ENCODE measurements around the gene AFDN. TPM values are rescaled to one million over a fixed set of nuclear protein-coding genes. Genes with fewer than 3 reads are reported as not detected.
A peak's percentile ranks its signal among the peaks of the same experiment; 100 is the strongest.

The AFDN gene
- total RNA-seq, 2 donors from 2014 or later, result 13.5 to 15.4 TPM

DNA sequence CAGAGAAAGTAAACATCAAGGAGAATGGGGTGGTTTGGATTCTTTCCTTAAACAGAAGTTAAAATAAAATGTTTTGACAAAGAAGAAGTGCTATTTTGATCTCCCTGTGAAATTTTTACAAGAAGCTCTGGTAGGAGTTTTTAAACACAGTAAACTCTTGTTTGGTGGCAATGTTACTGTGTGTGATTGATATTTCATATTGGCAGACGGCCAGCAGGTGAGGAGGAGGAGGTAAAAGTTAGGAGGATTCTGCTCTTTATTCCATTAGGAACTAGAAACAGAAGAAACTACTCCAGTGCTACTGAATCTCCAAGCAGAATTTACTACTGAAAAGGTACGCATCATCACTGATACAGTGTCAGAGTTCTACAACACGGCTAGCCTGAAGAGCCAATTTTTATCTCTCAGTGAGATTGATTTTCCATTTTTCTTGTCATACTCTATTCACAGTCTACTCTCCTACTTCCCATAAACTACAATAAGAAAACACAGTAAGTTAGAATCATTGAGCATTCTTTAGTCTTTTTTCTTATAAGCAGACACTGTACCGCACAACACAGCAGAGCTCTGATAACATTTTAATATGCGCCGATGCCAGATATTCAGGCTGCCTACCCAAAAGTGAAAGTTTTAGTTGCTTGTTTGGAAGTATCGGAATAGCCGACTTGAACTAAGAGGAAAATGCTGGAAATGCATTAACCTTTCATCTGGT lies 21.2 kb upstream of the AFDN start:
- H3K36me3 Mint-ChIP-seq, result no peaks in the 10 kb centered on the region
- ATAC-seq (no peak), DNase-seq (ENCODE audit: low spot score in 2 of 2) (no peak)
- no peak overlapping the region for H3K27ac Mint-ChIP-seq
- H3K9me3 Mint-ChIP-seq, result no peaks in the 10 kb centered on the region

DNA sequence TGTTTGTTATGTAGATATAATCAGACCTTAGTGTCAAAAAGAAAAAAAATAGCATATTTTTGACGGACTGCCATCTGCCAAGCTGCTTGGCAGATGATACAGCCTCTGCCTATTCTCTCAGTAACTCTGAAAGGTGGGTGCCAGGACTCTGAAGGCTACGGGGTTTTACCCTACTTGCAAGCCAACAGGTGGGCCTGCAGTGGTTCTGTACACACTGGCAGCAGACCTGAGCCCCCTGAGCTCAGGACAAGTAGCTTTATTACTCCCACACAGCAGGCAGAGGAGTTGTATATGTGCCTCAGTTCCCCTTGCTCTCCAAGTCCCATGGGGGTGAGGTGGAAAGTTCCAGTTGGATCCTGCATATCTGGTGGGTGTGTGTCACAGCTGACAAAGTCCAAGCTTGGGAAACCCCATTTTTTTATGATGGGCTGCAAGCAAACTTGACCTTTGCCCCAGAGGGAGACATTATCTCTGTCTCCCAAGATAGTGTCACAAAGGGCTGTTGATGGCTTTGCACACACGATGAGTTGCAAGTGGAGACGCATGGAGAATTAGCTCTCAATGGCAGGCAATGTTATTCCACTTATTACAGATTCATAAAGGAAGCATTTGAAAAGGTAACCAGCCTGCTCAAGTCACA lies 20.5 kb upstream of the AFDN start:
- DNase-seq (ENCODE audit: low spot score in 2 of 2) (no peak), ATAC-seq (no peak)
- Mint-ChIP-seq H3K36me3 (no peaks in the 10 kb centered on the region), H3K27ac (no peak overlapping the region), H3K9me3 (no peaks in the 10 kb centered on the region)

DNA sequence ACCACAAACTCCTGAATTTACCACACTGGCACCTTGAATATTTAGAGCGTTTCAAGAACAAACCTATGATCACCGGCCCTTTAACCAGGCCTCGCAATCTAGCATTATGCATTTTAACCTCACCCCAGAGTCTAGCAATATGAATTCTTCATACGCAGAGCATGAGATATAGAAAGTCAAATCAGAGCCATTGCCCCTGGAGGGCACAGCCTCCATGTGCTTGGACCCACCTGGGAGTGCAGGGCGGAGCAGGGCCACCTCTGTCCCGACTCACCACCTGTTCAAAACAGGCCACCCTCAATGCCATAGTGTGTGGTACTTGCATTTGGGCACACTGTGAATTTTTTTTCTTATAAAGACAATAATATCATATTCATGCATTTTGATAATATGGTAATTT lies 19.5 kb upstream of the AFDN start:
- no peaks in the 10 kb centered on the region for H3K36me3 Mint-ChIP-seq
- no peaks in the 10 kb centered on the region for H3K9me3 Mint-ChIP-seq
- DNase-seq (ENCODE audit: low spot score in 2 of 2) (no peak), ATAC-seq (no peak)
- no peak overlapping the region for H3K27ac Mint-ChIP-seq

DNA sequence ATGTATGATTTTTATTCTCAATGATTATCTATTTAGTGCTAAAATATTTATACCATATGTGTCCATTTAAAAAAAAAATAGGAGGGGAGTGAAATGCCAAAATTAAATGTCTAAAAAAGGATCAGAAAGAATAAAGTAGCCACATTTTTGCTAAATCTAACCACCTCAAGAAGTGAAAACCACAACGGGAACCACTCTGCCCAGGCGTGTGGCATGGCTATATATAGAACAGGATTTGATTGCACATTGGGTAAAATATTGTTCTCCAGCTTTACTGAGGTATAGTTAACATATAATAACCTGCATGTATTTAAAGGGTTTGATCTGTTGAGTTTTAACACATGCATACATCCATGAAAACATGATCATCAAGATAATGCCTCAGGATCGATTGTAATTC lies 19.0 kb upstream of the AFDN start:
- DNase-seq (ENCODE audit: low spot score in 2 of 2) (no peak), ATAC-seq (no peak)
- no peak overlapping the region for H3K27ac Mint-ChIP-seq
- H3K36me3 Mint-ChIP-seq, result no peaks in the 10 kb centered on the region
- no peaks in the 10 kb centered on the region for H3K9me3 Mint-ChIP-seq

DNA sequence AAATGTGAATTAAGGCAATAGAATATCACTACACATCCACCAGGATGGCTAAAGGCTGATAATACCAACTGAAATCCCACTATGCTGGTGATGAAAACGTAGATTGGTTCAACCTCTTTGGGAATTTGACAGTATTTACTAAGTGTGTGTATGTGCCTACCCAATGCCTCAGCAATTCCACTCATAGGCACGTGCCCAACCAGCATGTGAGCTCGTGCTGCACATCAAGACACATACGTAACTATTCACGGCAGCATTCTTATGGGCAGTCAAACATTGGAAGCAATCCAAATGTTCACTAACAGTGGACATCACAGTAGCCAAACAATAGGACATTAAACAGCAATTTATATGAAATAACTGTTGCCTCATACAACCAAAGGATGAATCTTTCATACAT lies 15.7 kb upstream of the AFDN start:
- H3K9me3 Mint-ChIP-seq, result no peaks in the 10 kb centered on the region
- no peak for ATAC-seq
- no peak overlapping the region for H3K27ac Mint-ChIP-seq
- H3K36me3 Mint-ChIP-seq, result no peaks in the 10 kb centered on the region
- DNase-seq (ENCODE audit: low spot score in 2 of 2), result no peak

DNA sequence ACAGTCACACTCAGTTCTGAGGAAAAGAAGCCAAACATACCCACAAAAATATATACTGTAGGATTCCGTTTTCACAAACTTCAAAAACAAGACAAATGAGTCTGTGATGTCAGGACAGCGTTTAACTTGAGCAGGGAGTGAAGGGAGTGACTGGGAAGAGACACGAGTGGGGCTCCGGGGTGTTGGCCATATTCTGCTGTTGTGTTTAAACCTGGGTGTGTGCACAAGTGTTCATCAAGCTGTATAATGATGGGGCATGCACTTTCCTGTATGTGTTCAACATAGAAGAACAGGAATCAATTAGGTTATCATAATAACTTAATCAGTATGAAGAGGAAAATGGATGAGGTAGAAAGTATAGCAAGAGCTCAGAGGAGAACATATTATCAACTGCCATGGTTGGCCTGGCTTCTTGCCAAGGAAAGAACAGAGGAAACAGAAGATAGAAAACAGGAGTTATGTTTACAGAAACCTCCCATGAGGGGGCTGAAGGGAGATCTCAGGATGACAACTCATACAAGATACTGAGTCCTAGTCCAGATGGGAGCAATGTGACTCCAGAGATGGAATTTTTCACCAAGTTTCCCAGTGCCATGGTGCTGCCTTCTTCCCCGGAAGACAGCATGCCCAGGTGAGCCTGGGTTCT lies 15.1 kb upstream of the AFDN start:
- ATAC-seq (no peak), DNase-seq (ENCODE audit: low spot score in 2 of 2) (no peak)
- Mint-ChIP-seq H3K27ac (no peak overlapping the region), H3K36me3 (no peaks in the 10 kb centered on the region), H3K9me3 (no peaks in the 10 kb centered on the region)

DNA sequence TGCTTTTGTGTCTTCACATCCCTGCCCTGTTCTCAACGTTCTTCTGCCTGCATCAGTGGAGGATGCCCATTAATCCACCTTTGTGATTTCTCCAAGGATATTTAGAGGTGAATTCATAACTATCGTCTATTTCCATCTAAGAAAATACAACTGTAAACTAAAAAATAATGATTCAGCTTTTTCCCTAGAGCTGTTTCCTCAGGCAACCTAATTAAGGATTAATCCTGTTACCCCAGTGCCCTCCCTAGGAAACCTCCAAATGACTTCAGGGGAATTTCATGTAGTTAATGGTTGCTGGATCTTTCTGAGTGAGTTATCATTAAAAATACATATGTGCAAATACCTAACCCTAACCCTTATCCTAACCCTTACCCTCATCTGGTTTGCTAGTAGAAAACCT lies 14.6 kb upstream of the AFDN start:
- Mint-ChIP-seq H3K36me3 (no peaks in the 10 kb centered on the region), H3K27ac (no peak overlapping the region), H3K9me3 (no peaks in the 10 kb centered on the region)
- ATAC-seq (no peak), DNase-seq (ENCODE audit: low spot score in 2 of 2) (no peak)

DNA sequence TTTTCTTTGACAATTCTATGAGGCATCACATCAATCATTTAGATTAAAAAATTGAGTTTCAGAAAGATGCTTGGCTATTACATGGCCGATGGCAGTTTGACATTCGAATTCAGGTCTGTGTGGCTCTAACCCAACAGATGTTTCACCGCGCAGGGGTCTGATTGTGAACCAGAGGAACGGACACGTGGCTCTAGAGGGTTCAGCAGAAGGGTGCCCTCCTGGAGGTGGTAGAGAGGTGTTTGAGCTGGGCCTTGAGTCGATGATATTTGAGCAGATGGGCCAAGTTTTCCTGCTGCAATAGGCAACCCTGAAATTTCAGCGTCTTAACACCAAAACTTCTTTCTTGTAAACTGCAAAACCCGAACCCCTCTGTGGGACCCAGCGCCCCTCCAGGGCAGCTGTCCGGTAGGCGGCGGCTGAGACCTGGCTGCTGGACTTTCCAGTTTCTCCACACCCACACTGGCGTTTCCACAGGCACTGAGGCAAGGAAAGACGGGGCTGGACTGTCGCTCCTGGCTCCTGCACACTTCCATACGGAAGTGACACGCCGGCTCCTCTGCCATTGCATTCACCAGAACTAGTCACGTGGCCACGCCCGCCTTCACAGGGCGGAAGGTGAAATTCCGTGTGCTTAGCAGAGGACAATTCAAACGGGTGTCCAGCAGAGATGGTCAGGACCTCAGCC lies 11.3 kb upstream of the AFDN start:
- DNase-seq (ENCODE audit: low spot score in 2 of 2) (no peak), ATAC-seq (no peak)
- Mint-ChIP-seq H3K36me3 (no peaks in the 10 kb centered on the region), H3K9me3 (no peaks in the 10 kb centered on the region), H3K27ac (no peak overlapping the region)

DNA sequence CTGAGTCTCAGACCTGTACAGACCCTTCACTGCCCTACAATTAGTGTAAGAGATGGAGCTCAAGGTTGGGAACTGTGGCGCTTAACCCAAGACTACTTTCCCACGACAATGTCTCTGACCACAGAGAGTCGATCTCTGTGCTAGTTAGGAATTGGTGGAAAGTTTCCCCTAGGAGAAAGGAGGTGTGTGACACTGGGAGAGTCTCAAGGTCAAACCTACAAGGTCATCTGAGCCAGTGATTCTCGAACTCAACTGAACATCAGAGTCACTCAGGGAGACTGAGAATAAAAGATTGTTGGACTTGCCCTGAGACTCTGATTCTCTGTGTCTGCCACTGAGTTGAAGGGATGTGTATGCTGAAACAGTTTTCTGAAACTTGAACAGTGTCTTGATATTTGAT lies 9.7 kb upstream of the AFDN start:
- no peak for ATAC-seq
- no peaks in the 10 kb centered on the region for H3K9me3 Mint-ChIP-seq
- no peak overlapping the region for H3K27ac Mint-ChIP-seq
- H3K36me3 Mint-ChIP-seq, result no peaks in the 10 kb centered on the region
- DNase-seq (ENCODE audit: low spot score in 2 of 2), result no peak

DNA sequence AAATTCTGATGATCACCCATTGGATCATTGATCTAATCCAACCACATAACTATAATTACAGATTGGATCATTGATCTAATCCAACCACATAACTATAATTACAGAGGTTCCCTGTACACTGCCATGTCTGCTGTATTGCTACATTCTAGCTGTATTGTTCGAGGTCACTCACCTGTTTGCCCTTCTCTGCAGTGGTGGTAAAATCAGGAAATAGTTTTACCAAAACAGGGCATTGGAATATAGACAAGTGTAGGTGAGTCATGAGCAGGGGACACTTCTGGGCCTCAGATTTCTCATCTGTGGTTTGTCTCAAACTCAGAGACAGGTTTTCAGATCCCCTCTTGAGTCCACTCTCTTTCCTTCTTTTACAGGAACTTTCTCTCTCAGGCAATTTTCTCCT lies 9.0 kb upstream of the AFDN start:
- no peak for DNase-seq (ENCODE audit: low spot score in 2 of 2)
- H3K27ac Mint-ChIP-seq, result no peak overlapping the region
- H3K36me3 Mint-ChIP-seq, result no peaks in the 10 kb centered on the region
- ATAC-seq, result peak; percentile 43 to 49
- no peaks in the 10 kb centered on the region for H3K9me3 Mint-ChIP-seq

DNA sequence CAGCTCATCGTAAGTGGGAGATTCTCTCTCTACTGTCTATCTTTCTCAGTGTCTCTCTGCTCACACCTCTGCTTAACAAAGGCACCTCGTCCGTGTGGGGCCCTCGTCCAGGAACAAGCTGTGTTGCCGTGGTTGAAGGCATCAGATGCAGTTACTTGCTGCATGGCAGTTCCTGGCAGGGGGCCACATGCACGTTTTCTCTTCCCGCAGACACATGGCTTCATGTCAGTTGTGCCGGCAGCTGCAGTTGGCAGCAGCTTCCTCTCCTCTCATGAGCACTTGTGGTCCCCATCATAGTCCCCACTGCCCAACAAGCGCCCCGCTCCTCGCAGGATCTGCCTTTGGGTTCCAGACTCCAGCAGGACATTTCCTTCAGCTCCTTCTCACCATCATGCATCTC lies 7.1 kb upstream of the AFDN start:
- Mint-ChIP-seq H3K36me3 (no peaks in the 10 kb centered on the region), H3K27ac (no peak overlapping the region), H3K9me3 (no peaks in the 10 kb centered on the region)
- DNase-seq (ENCODE audit: low spot score in 2 of 2) (no peak), ATAC-seq (no peak)

DNA sequence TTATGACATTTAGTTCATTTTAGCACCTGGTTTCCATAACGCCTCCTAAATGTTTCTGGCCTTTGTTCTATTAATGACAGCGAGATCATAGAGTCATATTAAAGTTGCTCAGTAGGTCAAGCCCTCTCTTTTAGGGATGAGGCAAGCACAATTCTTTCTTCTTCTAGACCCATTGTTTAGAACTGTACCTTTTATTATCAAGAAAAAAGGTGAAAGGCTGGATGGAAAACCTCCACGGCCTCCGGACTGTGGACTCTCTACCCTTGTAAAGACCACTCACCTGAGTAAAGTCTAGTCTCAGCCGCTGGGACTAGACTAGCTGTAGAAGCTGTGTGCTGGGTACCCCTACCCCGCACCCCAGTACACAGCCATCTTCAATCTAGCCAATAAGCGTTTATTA lies 6.0 kb upstream of the AFDN start:
- Mint-ChIP-seq H3K9me3 (no peaks in the 10 kb centered on the region), H3K36me3 (peaks cover 0 to 6% of the 10 kb centered on the region in 2 donors), H3K27ac (no peak overlapping the region)
- ATAC-seq, result no peak
- no peak for DNase-seq (ENCODE audit: low spot score in 2 of 2)

DNA sequence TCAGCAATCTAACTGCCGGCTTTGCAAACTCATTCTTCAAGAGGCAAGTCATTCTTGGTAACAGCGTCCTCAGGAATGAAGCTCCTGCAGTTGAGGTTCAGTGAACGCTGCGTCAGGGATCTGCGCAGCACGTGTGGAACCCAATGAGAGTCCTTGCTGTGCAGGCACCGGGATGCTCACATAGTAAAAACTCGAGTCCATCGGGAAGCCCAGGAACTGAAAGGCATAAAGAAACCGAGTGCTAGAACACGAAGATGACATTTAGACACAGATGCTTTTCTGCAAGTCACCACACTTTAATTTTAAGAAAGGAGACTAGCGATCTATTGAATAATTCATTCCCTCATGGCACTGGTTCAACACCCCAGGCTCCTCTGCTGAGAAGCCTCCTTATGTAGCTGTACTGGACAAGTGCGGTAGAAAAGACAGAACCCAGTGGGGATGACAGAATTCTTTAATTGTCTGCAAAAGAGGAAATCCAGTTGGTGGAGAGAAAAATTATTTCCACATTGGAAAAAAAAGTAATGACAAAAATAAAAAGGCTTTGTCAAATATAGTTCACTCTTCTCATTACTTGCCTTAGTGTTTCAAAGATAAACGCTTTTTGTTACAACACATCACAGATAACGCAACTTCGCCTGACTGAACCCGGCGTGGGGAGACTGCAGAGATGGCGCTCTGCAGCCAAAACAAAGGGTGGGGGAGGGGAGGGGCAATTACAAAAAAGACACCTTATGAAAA lies 1.9 kb upstream of the AFDN start:
- ATAC-seq (no peak), DNase-seq (ENCODE audit: low spot score in 2 of 2) (no peak)
- H3K27ac Mint-ChIP-seq, result no peak overlapping the region
- H3K36me3 Mint-ChIP-seq, result peaks cover 5 to 22% of the 10 kb centered on the region in 2 donors
- H3K9me3 Mint-ChIP-seq, result no peaks in the 10 kb centered on the region

DNA sequence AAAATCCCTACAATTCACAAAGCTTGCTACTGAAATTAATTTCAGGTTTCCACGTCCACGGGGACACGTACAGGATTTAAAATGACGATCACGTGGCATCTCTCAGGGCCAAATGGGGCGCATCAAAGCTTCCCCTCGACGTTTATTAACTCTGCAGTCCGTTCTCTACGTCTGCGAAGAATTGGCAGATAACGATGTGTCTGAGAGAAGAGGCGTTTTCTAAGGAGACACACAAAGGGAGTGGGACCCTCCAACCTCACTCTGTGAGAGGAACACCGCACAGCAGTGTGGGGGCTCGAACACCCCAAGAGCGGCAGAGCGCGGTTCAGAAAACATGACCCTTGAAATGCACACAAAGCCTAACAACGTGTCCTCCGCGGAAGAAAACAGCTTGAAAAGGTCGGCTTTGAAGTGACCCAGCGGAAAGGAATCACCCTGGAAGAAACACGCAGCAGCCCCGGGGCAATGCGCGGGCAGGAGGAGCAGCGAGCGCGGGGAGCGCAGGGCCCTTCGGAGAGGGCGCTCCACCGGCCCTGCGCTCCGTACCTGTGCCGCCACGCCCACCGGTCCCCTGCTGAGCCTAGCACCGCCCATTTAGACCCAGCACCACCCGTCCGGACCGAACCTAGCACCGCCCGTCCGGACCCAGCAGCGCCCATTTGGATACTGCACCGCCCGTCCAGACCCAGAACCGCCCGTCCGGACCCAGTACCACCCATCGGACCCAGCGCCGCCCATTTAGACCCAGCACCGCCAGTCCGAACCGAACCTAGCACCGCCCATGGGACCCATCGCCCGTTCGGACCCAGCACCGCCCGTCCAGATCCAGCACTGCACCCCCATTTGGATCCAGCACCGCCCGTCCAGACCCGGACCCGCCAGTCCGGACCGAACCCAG lies 1.1 kb upstream of the AFDN start:
- Mint-ChIP-seq H3K27ac (peak overlapping the region in 1 of 2 donors; percentile 69), H3K36me3 (peaks cover 5 to 22% of the 10 kb centered on the region in 2 donors), H3K9me3 (no peaks in the 10 kb centered on the region)
- DNase-seq (ENCODE audit: low spot score in 2 of 2) (peak in 1 of 2 donors; percentile 9), ATAC-seq (peak in 1 of 2 donors; percentile 25)

DNA sequence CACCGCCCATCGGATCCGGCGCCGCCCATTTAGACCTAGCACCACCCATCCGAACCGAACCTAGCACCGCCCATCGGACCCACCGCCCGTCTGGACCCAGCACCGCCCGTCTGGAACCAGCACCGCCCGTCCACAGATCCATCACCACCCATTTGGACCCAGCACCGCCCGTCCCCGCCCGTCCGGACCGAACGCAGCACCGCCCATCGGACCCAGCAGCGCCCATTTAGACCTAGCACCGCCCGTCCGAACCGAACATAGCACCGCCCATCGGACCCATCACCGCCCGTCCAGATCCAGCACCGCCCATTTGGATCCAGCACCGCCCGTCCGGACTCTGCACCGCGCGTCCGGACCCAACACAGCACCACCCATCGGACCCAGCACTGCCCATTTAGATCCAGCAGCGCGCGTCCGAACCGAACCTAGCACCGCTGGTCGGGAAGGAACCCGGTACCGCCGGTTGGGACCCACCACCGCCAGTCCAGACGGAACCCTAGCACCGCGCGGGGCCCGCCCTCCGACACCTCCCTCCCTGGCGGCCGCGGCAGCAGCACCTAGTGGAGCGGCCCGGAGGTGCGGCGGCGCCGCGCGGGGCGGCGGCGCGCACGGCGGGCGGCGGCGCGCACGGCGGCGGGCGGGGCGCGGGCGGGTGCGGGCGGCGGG lies 348 bp upstream of the AFDN start:
- Mint-ChIP-seq H3K36me3 (peaks cover 5 to 22% of the 10 kb centered on the region in 2 donors), H3K27ac (peak overlapping the region in 1 of 2 donors; percentile 69)
- peak; percentile 90 to 93 for ATAC-seq

More for the DNA sequence above, 348 bp upstream of the AFDN start:
- H3K9me3 Mint-ChIP-seq, result no peaks in the 10 kb centered on the region
- peak in 1 of 2 donors; percentile 72 for DNase-seq (ENCODE audit: low spot score in 2 of 2)

All from activated naive CD4-positive, alpha-beta T cell treated with anti-CD3 and anti-CD28 coated beads, Interleukin-2, amount 50 U/mL, for 72 hours (primary cell).